Glutamatergic neuron (in vitro differentiated cells): ENCODE measurements around the gene ELMO1. TPM values are rescaled to one million over a fixed set of nuclear protein-coding genes. Genes with fewer than 3 reads are reported as not detected.

Source experiments
- DNase-seq: peaks from one replicate; pipeline ENCODE4 v3.0.0; 2022
- H3K27ac Mint-ChIP-seq: one replicate; pipeline ENCODE4 v1.8.0; 2020; ENCODE audit warnings: mild to moderate bottlenecking, mixed read lengths, inconsistent platforms; ENCODE audit not compliant: unreplicated experiment
- H3K27me3 Mint-ChIP-seq: one replicate; pipeline ENCODE4 v1.8.0; 2020; ENCODE audit warnings: mild to moderate bottlenecking, moderate library complexity, mixed read lengths, inconsistent platforms; ENCODE audit not compliant: unreplicated experiment
- H3K36me3 Mint-ChIP-seq: one replicate; pipeline ENCODE4 v1.8.0; 2020; ENCODE audit warnings: mild to moderate bottlenecking, mixed read lengths, inconsistent platforms; ENCODE audit not compliant: unreplicated experiment
- H3K4me1 Mint-ChIP-seq: one replicate; pipeline ENCODE4 v1.8.0; 2020; ENCODE audit warnings: mild to moderate bottlenecking, low read depth, mixed read lengths, inconsistent platforms; ENCODE audit not compliant: unreplicated experiment
- H3K4me3 Mint-ChIP-seq: one replicate; pipeline ENCODE4 v1.8.0; 2020; ENCODE audit warnings: mild to moderate bottlenecking, mixed read lengths, inconsistent platforms; ENCODE audit not compliant: unreplicated experiment
- H3K9me3 Mint-ChIP-seq: one replicate; pipeline ENCODE4 v1.8.0; 2020; ENCODE audit warnings: mild to moderate bottlenecking, moderate library complexity, mixed read lengths, inconsistent platforms; ENCODE audit not compliant: unreplicated experiment
- CTCF ChIP-seq: fragments of 200-600 bp; sonication (generic); IDR thresholded peaks from one replicate; pipeline ENCODE4 v1.5.0; 2021; ENCODE audit not compliant: partially characterized antibody, unreplicated experiment
- total RNA-seq: library from RNA; stranded (reverse); fragmentation: NEBNext Ultra II Directional; extraction: Animal tissue kit (Norgen Biotek cat#: 25700); gene quantifications from one replicate; pipeline ENCODE4 v1.2.1, GENCODE V29; 2021; ENCODE audit not compliant: unreplicated experiment

Gene ELMO1
- total RNA-seq, 1 donor from 2014 or later = 5.5 TPM

GRCh38 chr7:37231613-37232012, 217.1 kb downstream of the ELMO1 start:
- no peak overlapping the region for H3K27ac Mint-ChIP-seq
- DNase-seq = no peak
- TF ChIP-seq CTCF = no peak
- H3K4me1 Mint-ChIP-seq = peaks cover 4% of the 10 kb centered on the region
- H3K9me3 Mint-ChIP-seq = no peaks in the 10 kb centered on the region
- no peak overlapping the region for H3K4me3 Mint-ChIP-seq
- H3K27me3 Mint-ChIP-seq = no peaks in the 10 kb centered on the region
- H3K36me3 Mint-ChIP-seq = no peaks in the 10 kb centered on the region

GRCh38 chr7:37230221-37230620, 218.4 kb downstream of the ELMO1 start:
- DNase-seq = no peak
- Mint-ChIP-seq H3K4me1 (peaks cover 4% of the 10 kb centered on the region), H3K36me3 (no peaks in the 10 kb centered on the region), H3K27me3 (no peaks in the 10 kb centered on the region), H3K4me3 (no peak overlapping the region), H3K9me3 (no peaks in the 10 kb centered on the region), H3K27ac (no peak overlapping the region)
- TF ChIP-seq CTCF = no peak

GRCh38 chr7:37229381-37229780, 219.3 kb downstream of the ELMO1 start:
- Mint-ChIP-seq H3K36me3 (no peaks in the 10 kb centered on the region), H3K9me3 (peaks cover 2% of the 10 kb centered on the region), H3K27ac (no peak overlapping the region), H3K4me1 (peaks cover 4% of the 10 kb centered on the region), H3K27me3 (no peaks in the 10 kb centered on the region), H3K4me3 (no peak overlapping the region)
- TF ChIP-seq CTCF = no peak
- DNase-seq = no peak

GRCh38 chr7:37225285-37225969, 223.2 kb downstream of the ELMO1 start:
- Mint-ChIP-seq H3K9me3 (peaks cover 2% of the 10 kb centered on the region), H3K36me3 (no peaks in the 10 kb centered on the region), H3K4me3 (no peak overlapping the region), H3K27ac (no peak overlapping the region), H3K27me3 (no peaks in the 10 kb centered on the region), H3K4me1 (peaks cover 4% of the 10 kb centered on the region)
- no peak for DNase-seq
- no peak for TF ChIP-seq CTCF

- H3K4me3 Mint-ChIP-seq = no peak overlapping the region
- H3K27me3 Mint-ChIP-seq = no peaks in the 10 kb centered on the region
- TF ChIP-seq CTCF = no peak
- no peak overlapping the region for H3K27ac Mint-ChIP-seq
- peaks cover 2% of the 10 kb centered on the region for H3K9me3 Mint-ChIP-seq
- H3K4me1 Mint-ChIP-seq = no peaks in the 10 kb centered on the region
- no peaks in the 10 kb centered on the region for H3K36me3 Mint-ChIP-seq
- no peak for DNase-seq
Observed at GRCh38 chr7:37224746-37225145, 223.9 kb downstream of the ELMO1 start.
